RWPE2 (cell line): ENCODE data around the gene ZSCAN4.

Experiments
- ATAC-seq: fragments of 200-7000 bp; cut with Tn5 transposase; 3 replicates; pipeline ENCODE4 v1.9.1; 2021; ENCODE audit warnings: low read depth
- DNase-seq: peaks from one replicate; pipeline ENCODE4 v3.0.0-alpha.2; 2020; ENCODE audit warnings: low spot score
- H3K27ac ChIP-seq: fragments of 450-650 bp; 2 replicates; pipeline ENCODE4 v1.5.1; 2017; ENCODE audit warnings: mild to moderate bottlenecking; ENCODE audit not compliant: poor library complexity, severe bottlenecking
- H3K27me3 ChIP-seq: fragments of 250-450 bp; sonication (Bioruptor Pico); 2 replicates; pipeline ENCODE4 v1.5.1; 2021; ENCODE audit warnings: mild to moderate bottlenecking, moderate library complexity; ENCODE audit not compliant: insufficient read depth, poor library complexity, severe bottlenecking
- H3K36me3 ChIP-seq: fragments of 250-450 bp; sonication (Bioruptor Pico); 2 replicates; pipeline ENCODE4 v1.5.1; 2020; ENCODE audit warnings: low read depth, mild to moderate bottlenecking, moderate library complexity
- H3K4me1 ChIP-seq: fragments of 250-450 bp; sonication (Bioruptor Pico); 2 replicates; pipeline ENCODE4 v1.5.1; 2021; ENCODE audit warnings: mild to moderate bottlenecking, moderate library complexity; ENCODE audit not compliant: insufficient read depth, poor library complexity, severe bottlenecking
- H3K4me3 ChIP-seq: fragments of 250-450 bp; sonication (Bioruptor Pico); 2 replicates; pipeline ENCODE4 v1.5.1; 2021; ENCODE audit warnings: mild to moderate bottlenecking, moderate library complexity; ENCODE audit not compliant: severe bottlenecking
- H3K9me3 ChIP-seq: fragments of 250-450 bp; sonication (Bioruptor Pico); 2 replicates; pipeline ENCODE4 v1.5.1; 2021; ENCODE audit warnings: mild to moderate bottlenecking, moderate library complexity; ENCODE audit not compliant: severe bottlenecking
- TF ChIP-seq, protein P1 (sequence below): fragments of 450-650 bp; IDR thresholded peaks from one replicate; pipeline ENCODE4 v1.5.1; 2017; ENCODE audit warnings: mild to moderate bottlenecking, moderate library complexity; ENCODE audit not compliant: poor library complexity, severe bottlenecking

Gene ZSCAN4

DNA sequence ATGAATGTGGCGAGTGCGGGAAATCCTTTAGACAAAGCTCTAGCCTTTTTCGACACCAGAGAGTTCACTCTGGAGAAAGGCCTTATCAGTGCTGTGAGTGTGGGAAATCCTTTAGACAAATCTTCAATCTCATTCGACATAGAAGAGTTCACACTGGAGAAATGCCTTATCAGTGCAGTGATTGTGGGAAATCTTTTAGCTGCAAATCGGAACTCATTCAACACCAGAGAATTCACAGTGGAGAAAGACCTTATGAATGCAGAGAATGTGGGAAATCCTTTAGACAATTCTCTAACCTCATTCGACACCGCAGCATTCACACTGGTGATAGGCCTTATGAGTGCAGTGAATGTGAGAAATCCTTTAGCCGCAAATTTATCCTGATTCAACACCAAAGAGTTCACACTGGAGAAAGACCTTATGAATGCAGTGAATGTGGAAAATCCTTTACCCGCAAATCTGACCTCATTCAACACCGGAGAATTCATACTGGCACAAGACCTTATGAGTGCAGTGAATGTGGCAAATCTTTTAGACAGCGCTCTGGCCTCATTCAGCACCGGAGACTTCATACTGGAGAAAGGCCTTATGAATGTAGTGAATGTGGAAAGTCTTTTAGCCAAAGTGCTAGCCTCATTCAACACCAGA is 18.8 kb downstream of the ZSCAN4 start:
- H3K4me3 ChIP-seq, result no peak overlapping the region
- no peak for DNase-seq
- peaks cover 4% of the 10 kb centered on the region for H3K4me1 ChIP-seq
- TF ChIP-seq, protein P1, sequence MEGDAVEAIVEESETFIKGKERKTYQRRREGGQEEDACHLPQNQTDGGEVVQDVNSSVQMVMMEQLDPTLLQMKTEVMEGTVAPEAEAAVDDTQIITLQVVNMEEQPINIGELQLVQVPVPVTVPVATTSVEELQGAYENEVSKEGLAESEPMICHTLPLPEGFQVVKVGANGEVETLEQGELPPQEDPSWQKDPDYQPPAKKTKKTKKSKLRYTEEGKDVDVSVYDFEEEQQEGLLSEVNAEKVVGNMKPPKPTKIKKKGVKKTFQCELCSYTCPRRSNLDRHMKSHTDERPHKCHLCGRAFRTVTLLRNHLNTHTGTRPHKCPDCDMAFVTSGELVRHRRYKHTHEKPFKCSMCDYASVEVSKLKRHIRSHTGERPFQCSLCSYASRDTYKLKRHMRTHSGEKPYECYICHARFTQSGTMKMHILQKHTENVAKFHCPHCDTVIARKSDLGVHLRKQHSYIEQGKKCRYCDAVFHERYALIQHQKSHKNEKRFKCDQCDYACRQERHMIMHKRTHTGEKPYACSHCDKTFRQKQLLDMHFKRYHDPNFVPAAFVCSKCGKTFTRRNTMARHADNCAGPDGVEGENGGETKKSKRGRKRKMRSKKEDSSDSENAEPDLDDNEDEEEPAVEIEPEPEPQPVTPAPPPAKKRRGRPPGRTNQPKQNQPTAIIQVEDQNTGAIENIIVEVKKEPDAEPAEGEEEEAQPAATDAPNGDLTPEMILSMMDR, result no peak
- H3K27ac ChIP-seq, result no peak overlapping the region
- peaks cover 74% of the 10 kb centered on the region for H3K9me3 ChIP-seq
- no peaks in the 10 kb centered on the region for H3K27me3 ChIP-seq
- ATAC-seq, result no peak
- H3K36me3 ChIP-seq, result peaks cover 73% of the 10 kb centered on the region

DNA sequence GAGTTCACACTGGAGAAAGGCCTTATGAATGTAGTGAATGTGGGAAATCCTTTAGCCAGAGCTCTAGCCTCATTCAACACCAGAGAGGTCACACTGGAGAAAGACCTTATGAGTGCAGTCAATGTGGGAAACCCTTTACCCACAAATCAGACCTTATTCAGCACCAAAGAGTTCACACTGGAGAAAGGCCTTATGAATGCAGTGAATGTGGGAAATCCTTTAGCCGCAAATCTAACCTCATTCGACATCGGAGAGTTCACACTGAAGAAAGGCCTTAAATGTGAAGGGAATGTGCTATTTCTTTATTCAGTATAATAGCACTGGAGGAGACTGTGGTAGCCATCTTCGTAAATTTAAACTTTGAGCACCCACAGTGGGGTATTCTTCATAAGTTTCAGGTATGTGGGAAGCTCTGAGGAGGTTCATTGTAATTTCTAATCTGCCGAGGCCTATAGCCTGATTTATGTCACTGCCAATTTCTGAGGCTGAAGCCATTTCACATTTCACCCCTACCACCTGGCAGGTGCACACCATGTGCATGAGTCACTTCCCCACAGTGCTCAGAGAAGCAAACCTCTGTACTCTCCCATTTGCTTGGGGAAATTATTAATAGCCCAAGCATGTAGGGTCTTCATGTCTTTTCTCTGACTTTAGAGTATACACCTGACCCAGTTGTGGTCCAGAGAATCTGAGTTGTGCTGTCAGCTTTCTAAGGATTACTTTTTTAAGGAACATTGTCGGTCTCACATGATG is 19.5 kb downstream of the ZSCAN4 start:
- H3K4me3 ChIP-seq, result no peak overlapping the region
- DNase-seq (no peak), ATAC-seq (no peak)
- no peaks in the 10 kb centered on the region for H3K27me3 ChIP-seq
- no peak overlapping the region for H3K27ac ChIP-seq
- H3K4me1 ChIP-seq, result no peaks in the 10 kb centered on the region
- TF ChIP-seq, protein P1, result no peak
- peaks cover 70% of the 10 kb centered on the region for H3K9me3 ChIP-seq
- H3K36me3 ChIP-seq, result peaks cover 72% of the 10 kb centered on the region

DNA sequence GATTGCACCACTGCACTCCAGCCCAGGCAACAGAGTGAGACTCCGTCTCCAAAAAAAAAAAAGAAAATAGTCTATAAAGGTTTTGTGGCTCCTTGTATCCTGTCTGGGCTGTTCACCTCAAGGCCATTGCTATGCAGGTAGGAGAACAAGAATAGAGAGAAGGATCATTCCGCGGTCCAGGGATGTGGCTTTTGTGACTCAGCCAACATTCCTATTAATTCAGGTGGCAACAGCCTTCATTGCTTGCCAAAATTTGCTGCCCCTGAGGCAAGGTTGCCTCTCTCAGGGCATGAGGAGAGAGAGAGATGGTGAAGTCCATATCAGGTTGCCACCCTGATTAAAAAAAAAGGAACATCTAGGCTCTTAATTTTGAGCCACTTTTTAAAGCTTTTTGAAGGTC is 21.0 kb downstream of the ZSCAN4 start:
- Histone ChIP-seq H3K36me3 (peaks cover 57% of the 10 kb centered on the region), H3K9me3 (peaks cover 61% of the 10 kb centered on the region), H3K4me3 (no peak overlapping the region), H3K4me1 (no peaks in the 10 kb centered on the region), H3K27ac (peak overlapping the region; percentile 8), H3K27me3 (no peaks in the 10 kb centered on the region)
- ATAC-seq, result peak; percentile 44; the same call in 1 of the 3 replicates
- DNase-seq, result no peak
- TF ChIP-seq, protein P1, result no peak

DNA sequence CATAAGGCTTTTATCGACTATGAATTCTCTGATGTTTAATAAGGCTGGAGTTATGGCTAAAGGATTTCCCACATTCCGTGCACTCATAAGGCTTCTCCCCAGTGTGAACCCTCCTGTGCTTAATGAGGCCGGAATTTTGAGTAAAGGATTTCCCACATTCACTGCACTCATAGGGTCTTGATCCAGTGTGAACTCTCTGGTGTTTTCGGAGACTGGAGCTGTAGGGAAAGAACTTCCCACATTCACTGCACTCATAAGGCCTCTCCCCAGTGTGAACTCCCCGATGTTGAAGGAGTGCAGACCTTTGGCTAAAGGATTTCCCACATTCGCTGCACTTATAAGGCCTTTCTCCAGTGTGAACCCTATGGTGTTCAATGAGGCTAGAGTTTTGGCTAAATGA is 32.9 kb downstream of the ZSCAN4 start:
- TF ChIP-seq, protein P1, result no peak
- Histone ChIP-seq H3K36me3 (0 out of 2 replicates have a peak, but pooled peaks cover 3% of the 10 kb centered on the region), H3K9me3 (peaks cover 13% of the 10 kb centered on the region), H3K4me3 (no peak overlapping the region), H3K27ac (no peak overlapping the region), H3K4me1 (no peaks in the 10 kb centered on the region), H3K27me3 (no peaks in the 10 kb centered on the region)
- DNase-seq, result peak; percentile 2
- ATAC-seq, result no peak

DNA sequence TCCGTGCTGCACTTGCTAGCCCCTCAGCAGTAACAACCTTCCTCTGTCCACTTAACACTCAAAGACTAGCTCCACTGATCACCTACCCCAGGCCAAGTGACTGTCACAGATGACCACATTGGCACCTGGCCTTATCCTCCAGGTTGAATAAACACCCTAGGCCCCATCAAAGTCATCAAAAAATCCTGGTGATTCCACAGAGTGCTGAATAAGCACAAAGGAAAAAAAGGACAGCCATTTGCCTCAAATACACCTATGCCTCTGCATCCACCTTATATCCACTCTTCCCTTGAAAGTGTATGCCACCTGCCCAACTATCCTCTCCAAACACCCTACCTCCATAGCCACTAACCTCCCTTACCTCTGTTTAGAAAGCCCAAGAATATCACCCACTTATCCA is 37.6 kb downstream of the ZSCAN4 start:
- TF ChIP-seq, protein P1, result no peak
- ATAC-seq, result no peak
- DNase-seq, result peak; percentile 12
- H3K36me3 ChIP-seq, result no peaks in the 10 kb centered on the region
- H3K4me3 ChIP-seq, result no peak overlapping the region
- peaks cover 7% of the 10 kb centered on the region for H3K9me3 ChIP-seq
- H3K27ac ChIP-seq, result no peak overlapping the region
- no peaks in the 10 kb centered on the region for H3K27me3 ChIP-seq
- H3K4me1 ChIP-seq, result no peaks in the 10 kb centered on the region
